CD14-positive monocyte (primary cell): Measurements from ENCODE around the gene C3orf20. TPM values are rescaled to one million over a fixed set of nuclear protein-coding genes. Genes with fewer than 3 reads are reported as not detected.

Source experiments
- DNase-seq, 3 donors: peaks; one replicate each; pipeline ENCODE4 v3.0.0-alpha.2; 2011 to 2022
- H2AFZ ChIP-seq: 2 replicates; pipeline ENCODE4 v1.6.0; 2012; ENCODE audit warnings: mild to moderate bottlenecking, low read depth, low read length, inconsistent platforms; ENCODE audit not compliant: insufficient read depth, poor library complexity, severe bottlenecking
- H3K27ac ChIP-seq, 2 donors: 1 replicate in 1 of 2; 2 replicates in 1 of 2; pipeline ENCODE4 v1.5.1; 2012 to 2013; ENCODE audit warnings: low read length in 2 of 2, control low read depth in 1 of 2, inconsistent platforms in 1 of 2, low read depth in 1 of 2, mild to moderate bottlenecking in 1 of 2
- H3K27me3 ChIP-seq, 2 donors: one replicate each; pipeline versions ENCODE4 v1.6.0 to v1.6.1; 2011 to 2013; ENCODE audit warnings: low read length in 2 of 2; ENCODE audit not compliant: control insufficient read depth in 2 of 2, insufficient read depth in 2 of 2
- H3K36me3 ChIP-seq, 2 donors: replicated peaks in 1 of 2; 1 replicate in 1 of 2; 2 replicates in 1 of 2; pipeline versions ENCODE4 v1.5.1 to v1.6.1; 2012 to 2013; ENCODE audit warnings: low read length in 2 of 2, control low read depth in 1 of 2, inconsistent platforms in 1 of 2, mild to moderate bottlenecking in 1 of 2; ENCODE audit not compliant: insufficient read depth in 2 of 2, control insufficient read depth in 1 of 2
- H3K4me1 ChIP-seq, 2 donors: 1 replicate in 1 of 2; 2 replicates in 1 of 2; pipeline versions ENCODE4 v1.5.1 to v1.6.1; 2012 to 2013; ENCODE audit warnings: low read length in 2 of 2, control low read depth in 1 of 2, inconsistent platforms in 1 of 2, mild to moderate bottlenecking in 1 of 2, moderate library complexity in 1 of 2; ENCODE audit not compliant: insufficient read depth in 2 of 2, control insufficient read depth in 1 of 2
- H3K4me2 ChIP-seq: replicated peaks from 2 replicates; pipeline ENCODE3; 2012; ENCODE audit warnings: low read length, moderate library complexity, mild to moderate bottlenecking; ENCODE audit not compliant: poor library complexity, severe bottlenecking; ENCODE audit errors: extremely low read depth
- H3K4me3 ChIP-seq, 3 experiments: fragments of 200-600 bp in 1 of 3; sonication (generic) in 1 of 3; replicated peaks in 1 of 3; 1 replicate in 2 of 3; 2 replicates in 1 of 3; pipeline ENCODE4 v1.5.1; 2011 to 2013; ENCODE audit warnings: low read length in 3 of 3, mild to moderate bottlenecking in 3 of 3, control low read depth in 2 of 3, low read depth in 2 of 3, inconsistent platforms in 1 of 3, moderate library complexity in 1 of 3
- H3K79me2 ChIP-seq: 2 replicates; pipeline ENCODE4 v1.6.0; 2012; ENCODE audit warnings: mild to moderate bottlenecking, control low read depth, inconsistent platforms, low read length, moderate library complexity; ENCODE audit not compliant: insufficient read depth
- H3K9ac ChIP-seq: 2 replicates; pipeline ENCODE4 v1.6.0; 2017; ENCODE audit warnings: low read length, mild to moderate bottlenecking; ENCODE audit not compliant: insufficient read depth, poor library complexity, severe bottlenecking
- H3K9me3 ChIP-seq, 2 donors: replicated peaks in 1 of 2; 1 replicate in 1 of 2; 2 replicates in 1 of 2; pipeline versions ENCODE4 v1.5.1 to v1.6.1; 2012 to 2013; ENCODE audit warnings: low read length in 2 of 2, control low read depth in 1 of 2; ENCODE audit not compliant: control insufficient read depth in 1 of 2, insufficient read depth in 1 of 2
- H4K20me1 ChIP-seq: 2 replicates; pipeline ENCODE4 v1.6.0; 2012; ENCODE audit warnings: mild to moderate bottlenecking, low read length, control low read depth, moderate library complexity; ENCODE audit not compliant: insufficient read depth
- H3K27ac Mint-ChIP-seq, 7 donors: one replicate each; pipeline ENCODE4 v1.8.0; 2020; ENCODE audit warnings: mild to moderate bottlenecking in 7 of 7, mixed read lengths in 7 of 7, moderate library complexity in 6 of 7, inconsistent platforms in 2 of 7
- H3K27me3 Mint-ChIP-seq, 3 donors: one replicate each; pipeline ENCODE4 v1.8.0; 2021 to 2022; ENCODE audit warnings: low read depth in 3 of 3, mild to moderate bottlenecking in 3 of 3, mixed read lengths in 3 of 3, moderate library complexity in 3 of 3, inconsistent platforms in 1 of 3
- H3K36me3 Mint-ChIP-seq, 2 donors: one replicate each; pipeline ENCODE4 v1.8.0; 2020; ENCODE audit warnings: mixed read lengths in 2 of 2, inconsistent platforms in 1 of 2, mild to moderate bottlenecking in 1 of 2
- H3K4me1 Mint-ChIP-seq: one replicate; pipeline ENCODE4 v1.8.0; 2020; ENCODE audit warnings: mild to moderate bottlenecking, mixed read lengths
- H3K4me3 Mint-ChIP-seq, 2 donors: one replicate each; pipeline ENCODE4 v1.8.0; 2020; ENCODE audit warnings: mild to moderate bottlenecking in 2 of 2, mixed read lengths in 2 of 2, moderate library complexity in 1 of 2
- H3K9me3 Mint-ChIP-seq, 7 donors: one replicate each; pipeline ENCODE4 v1.8.0; 2020 to 2022; ENCODE audit warnings: mixed read lengths in 7 of 7, mild to moderate bottlenecking in 6 of 7, moderate library complexity in 6 of 7, inconsistent platforms in 2 of 7
- WGBS: methylation state at CpG from one replicate; pipeline ENCODE4 v1.1.5; 2013; ENCODE audit warnings: missing lambda C conversion rate; ENCODE audit not compliant: insufficient coverage; 5-methylcytosine and 5-hydroxymethylcytosine counted together
- intact Hi-C, 2 donors: fragments of 100-400 bp; cut with micrococcal nuclease; formaldehyde crosslinking; loops; one replicate each; pipeline versions ENCODE4 v1.15.0 to v1.15.1; 2023
- polyA plus RNA-seq, 3 donors: library from polyadenylated mRNA; depleted of rRNA in 1 of 3; unstranded in 2 of 3; stranded (reverse) in 1 of 3; fragments of 300-500 nt in 2 of 3; fragments of >200 nt in 1 of 3; fragmentation: Illumina TruSeq in 2 of 3; gene quantifications; 1 replicate in 2 of 3; 2 replicates in 1 of 3; pipeline ENCODE4 v1.2.3, GENCODE V29; 2012 to 2021
- TF ChIP-seq, protein P1 (sequence below): fragments of 200-600 bp; IDR thresholded peaks from one replicate; pipeline ENCODE4 v1.8.0; 2022; ENCODE audit warnings: antibody characterized with exemption, mild to moderate bottlenecking

Gene C3orf20
- polyA plus RNA-seq, 3 donors = 0.11 TPM; not detected in 2

DNA sequence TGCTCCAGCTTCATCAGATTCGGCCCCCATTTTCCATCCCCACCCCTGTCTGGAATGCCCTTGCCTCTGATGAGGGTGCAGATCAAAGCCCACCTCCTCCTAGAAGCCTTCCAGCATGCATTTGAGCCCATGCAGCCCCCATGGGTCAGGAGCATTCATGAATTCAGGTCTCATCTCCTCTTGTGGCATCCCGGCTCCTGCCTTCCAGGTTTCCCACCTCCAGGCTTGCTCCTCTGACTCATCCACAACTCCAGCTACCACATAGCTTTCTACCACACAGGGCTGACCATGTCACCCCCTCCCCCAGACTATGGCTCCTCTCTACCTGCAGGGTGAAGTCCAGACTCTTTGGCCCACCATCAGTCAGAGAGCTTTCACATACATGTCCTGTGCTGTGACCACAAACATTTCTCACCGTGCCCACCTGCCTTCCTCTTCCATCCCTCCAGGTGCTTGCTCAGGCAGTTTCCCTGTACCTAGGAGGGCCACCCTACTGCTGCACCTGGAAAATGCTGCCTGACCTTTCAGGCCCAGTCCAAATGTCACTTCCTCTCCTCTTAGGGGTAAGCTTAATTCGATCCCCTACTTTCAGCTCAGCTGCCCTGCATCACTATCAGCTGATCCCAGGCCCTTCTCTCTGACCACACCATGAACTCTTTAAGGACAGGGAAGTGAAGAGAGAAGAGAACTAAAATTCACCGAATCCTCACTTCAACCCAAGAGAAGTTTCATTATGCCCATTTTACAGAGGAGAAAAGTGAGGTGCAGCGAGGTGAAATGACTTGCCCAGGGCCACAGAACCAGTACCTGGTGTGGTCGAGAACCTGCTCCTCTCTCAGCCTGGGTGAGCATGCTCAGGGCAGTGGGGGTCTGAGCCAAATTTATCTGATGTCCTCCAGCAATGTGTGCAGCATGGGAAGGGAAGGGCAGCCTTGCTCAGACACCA is 130.2 kb downstream of the C3orf20 start:
- H3K27me3 Mint-ChIP-seq = peaks cover 32 to 55% (median 50%) of the 10 kb centered on the region in 3 donors
- Histone ChIP-seq H3K9ac (no peak overlapping the region), H3K4me2 (no peak overlapping the region), H3K36me3 (no peaks in the 10 kb centered on the region), H3K4me1 (peaks cover 16 to 25% of the 10 kb centered on the region in 2 donors), H2AFZ (no peak overlapping the region), H3K4me3 (no peak overlapping the region), H3K27ac (no peak overlapping the region), H3K27me3 (peaks cover 17 to 32% of the 10 kb centered on the region in 2 donors), H3K79me2 (no peaks in the 10 kb centered on the region), H4K20me1 (no peaks in the 10 kb centered on the region), H3K9me3 (peaks cover 0 to 6% of the 10 kb centered on the region in 2 donors)
- intact Hi-C loops = no loop called here
- peak in 1 of 3 donors; percentile 11 for DNase-seq
- WGBS = 56% methylated on average over 3 of the region's 7 CpGs
- no peaks in the 10 kb centered on the region for H3K36me3 Mint-ChIP-seq
- H3K27ac Mint-ChIP-seq = peak overlapping the region in 2 of 7 donors; percentile 44 to 53
- H3K4me1 Mint-ChIP-seq = peaks cover 31% of the 10 kb centered on the region
- peak overlapping the region in 1 of 2 donors; percentile 47 for H3K4me3 Mint-ChIP-seq
- TF ChIP-seq, protein P1, sequence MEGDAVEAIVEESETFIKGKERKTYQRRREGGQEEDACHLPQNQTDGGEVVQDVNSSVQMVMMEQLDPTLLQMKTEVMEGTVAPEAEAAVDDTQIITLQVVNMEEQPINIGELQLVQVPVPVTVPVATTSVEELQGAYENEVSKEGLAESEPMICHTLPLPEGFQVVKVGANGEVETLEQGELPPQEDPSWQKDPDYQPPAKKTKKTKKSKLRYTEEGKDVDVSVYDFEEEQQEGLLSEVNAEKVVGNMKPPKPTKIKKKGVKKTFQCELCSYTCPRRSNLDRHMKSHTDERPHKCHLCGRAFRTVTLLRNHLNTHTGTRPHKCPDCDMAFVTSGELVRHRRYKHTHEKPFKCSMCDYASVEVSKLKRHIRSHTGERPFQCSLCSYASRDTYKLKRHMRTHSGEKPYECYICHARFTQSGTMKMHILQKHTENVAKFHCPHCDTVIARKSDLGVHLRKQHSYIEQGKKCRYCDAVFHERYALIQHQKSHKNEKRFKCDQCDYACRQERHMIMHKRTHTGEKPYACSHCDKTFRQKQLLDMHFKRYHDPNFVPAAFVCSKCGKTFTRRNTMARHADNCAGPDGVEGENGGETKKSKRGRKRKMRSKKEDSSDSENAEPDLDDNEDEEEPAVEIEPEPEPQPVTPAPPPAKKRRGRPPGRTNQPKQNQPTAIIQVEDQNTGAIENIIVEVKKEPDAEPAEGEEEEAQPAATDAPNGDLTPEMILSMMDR = no peak
- peaks cover 0 to 2% (median 0%) of the 10 kb centered on the region in 7 donors for H3K9me3 Mint-ChIP-seq

DNA sequence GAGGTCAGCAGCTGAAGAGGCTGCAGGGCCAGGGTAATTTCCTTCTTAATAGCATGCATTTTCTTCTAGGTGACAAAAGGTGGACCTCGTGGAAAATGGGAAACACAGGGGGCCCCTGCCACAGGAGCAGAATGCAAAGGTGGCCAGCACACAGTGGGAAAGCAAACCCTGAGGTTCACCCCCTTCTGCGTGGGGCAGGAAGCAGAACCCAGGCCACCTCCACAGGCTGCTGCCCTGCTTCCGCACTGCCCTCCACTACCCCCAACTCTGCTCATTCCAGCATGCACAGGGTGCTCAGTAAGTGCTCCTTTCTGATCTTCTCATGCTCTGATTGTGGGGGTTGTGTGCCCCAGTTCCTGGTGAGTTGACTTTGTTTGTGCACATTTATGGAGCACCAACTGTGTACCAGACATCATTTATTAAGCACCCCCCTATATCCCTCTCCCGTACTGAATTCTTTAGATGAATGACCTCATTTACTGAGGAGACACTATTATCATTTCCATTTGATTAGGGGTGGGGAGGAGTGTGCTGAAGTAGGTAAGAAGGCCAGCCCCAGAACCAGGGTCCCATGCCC is 131.1 kb downstream of the C3orf20 start:
- Histone ChIP-seq H3K27me3 (peaks cover 19 to 37% of the 10 kb centered on the region in 2 donors), H3K36me3 (no peaks in the 10 kb centered on the region), H3K27ac (no peak overlapping the region), H3K9me3 (peaks cover 0 to 6% of the 10 kb centered on the region in 2 donors), H2AFZ (no peak overlapping the region), H3K9ac (no peak overlapping the region), H4K20me1 (no peaks in the 10 kb centered on the region), H3K4me2 (no peak overlapping the region), H3K79me2 (no peaks in the 10 kb centered on the region), H3K4me3 (no peak overlapping the region), H3K4me1 (peaks cover 16 to 29% of the 10 kb centered on the region in 2 donors)
- H3K9me3 Mint-ChIP-seq = peaks cover 0 to 4% (median under 1%) of the 10 kb centered on the region in 7 donors
- intact Hi-C loops = no loop called here
- no peak for DNase-seq
- H3K27me3 Mint-ChIP-seq = peaks cover 37 to 61% (median 55%) of the 10 kb centered on the region in 3 donors
- peak overlapping the region in 2 of 7 donors; percentile 31 to 57 for H3K27ac Mint-ChIP-seq
- H3K36me3 Mint-ChIP-seq = no peaks in the 10 kb centered on the region
- peak overlapping the region in 1 of 2 donors; percentile 26 for H3K4me3 Mint-ChIP-seq
- TF ChIP-seq, protein P1 = no peak
- peaks cover 33% of the 10 kb centered on the region for H3K4me1 Mint-ChIP-seq
- WGBS = 6% methylated on average over 2 of the region's 4 CpGs
